ENCODE measurements around the gene NEK6.
A peak's percentile ranks its signal among the peaks of the same experiment; 100 is the strongest.

NEK6 gene

DNA sequence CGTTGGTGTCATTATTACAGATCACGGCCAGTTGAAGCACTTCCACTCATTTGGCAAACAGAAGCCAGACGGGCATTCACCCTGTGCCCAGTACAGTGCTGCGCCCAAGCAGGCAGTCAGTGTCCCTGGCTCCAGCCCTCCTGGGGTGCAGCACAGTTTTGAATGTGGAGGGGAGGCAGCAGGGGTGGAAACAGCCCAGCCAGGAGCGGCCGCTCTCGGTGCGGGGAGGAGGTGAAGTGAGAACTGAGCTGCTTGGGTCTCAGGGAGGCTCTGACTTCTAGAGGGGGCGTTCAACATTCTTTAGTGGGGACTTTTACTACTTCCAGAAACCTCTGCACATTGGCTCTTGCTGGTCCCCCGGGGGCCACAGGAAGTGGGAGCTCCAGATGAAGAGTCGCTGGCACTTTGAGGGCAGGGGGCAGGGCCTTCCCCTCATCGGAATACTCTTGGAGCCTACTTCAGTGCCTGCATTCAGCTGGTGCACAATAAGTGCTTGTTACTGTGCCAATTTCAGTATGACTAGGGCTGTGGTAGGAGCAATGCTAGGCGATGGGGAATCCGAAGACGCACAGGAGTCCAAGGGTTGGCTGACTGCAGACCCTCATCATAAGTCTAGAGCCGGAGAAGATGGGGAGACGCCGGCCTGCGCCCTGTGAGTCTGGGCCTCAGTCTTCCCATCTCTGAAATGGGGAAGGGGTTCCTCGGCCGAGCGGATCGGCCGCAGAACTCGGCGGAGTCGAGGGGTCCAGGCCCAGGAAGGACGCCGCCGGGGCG lies 492 bp upstream of the NEK6 start:
- Histone ChIP-seq H3K79me2 (ENCODE audit: insufficient read depth, low read depth) (peaks cover 28% of the 10 kb centered on the region), H3K4me3 (IDR thresholded peaks at IDR 0.05; ENCODE audit: insufficient read depth, low read depth, low read length) (no peak overlapping the region), H3K4me2 (0 out of 2 replicates have a peak overlapping the region, but pooled peaks have one; percentile 25), H4K20me1 (ENCODE audit: insufficient read depth) (no peaks in the 10 kb centered on the region), H3K9ac (no peak overlapping the region), H3K27me3 (ENCODE audit: insufficient read depth, low read depth) (no peaks in the 10 kb centered on the region), H3K36me3 (ENCODE audit: insufficient read depth) (no peaks in the 10 kb centered on the region), H3K27ac (no peak overlapping the region), H3K4me1 (ENCODE audit: low read depth, poor library complexity, severe bottlenecking) (peaks cover 16% of the 10 kb centered on the region), H2AFZ (ENCODE audit: low read depth) (peak overlapping the region; percentile 52)
- TF ChIP-seq, protein P1, sequence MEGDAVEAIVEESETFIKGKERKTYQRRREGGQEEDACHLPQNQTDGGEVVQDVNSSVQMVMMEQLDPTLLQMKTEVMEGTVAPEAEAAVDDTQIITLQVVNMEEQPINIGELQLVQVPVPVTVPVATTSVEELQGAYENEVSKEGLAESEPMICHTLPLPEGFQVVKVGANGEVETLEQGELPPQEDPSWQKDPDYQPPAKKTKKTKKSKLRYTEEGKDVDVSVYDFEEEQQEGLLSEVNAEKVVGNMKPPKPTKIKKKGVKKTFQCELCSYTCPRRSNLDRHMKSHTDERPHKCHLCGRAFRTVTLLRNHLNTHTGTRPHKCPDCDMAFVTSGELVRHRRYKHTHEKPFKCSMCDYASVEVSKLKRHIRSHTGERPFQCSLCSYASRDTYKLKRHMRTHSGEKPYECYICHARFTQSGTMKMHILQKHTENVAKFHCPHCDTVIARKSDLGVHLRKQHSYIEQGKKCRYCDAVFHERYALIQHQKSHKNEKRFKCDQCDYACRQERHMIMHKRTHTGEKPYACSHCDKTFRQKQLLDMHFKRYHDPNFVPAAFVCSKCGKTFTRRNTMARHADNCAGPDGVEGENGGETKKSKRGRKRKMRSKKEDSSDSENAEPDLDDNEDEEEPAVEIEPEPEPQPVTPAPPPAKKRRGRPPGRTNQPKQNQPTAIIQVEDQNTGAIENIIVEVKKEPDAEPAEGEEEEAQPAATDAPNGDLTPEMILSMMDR (conservative IDR thresholded peaks at IDR 0.05; ENCODE audit: low read depth, low read length) = no peak

DNA sequence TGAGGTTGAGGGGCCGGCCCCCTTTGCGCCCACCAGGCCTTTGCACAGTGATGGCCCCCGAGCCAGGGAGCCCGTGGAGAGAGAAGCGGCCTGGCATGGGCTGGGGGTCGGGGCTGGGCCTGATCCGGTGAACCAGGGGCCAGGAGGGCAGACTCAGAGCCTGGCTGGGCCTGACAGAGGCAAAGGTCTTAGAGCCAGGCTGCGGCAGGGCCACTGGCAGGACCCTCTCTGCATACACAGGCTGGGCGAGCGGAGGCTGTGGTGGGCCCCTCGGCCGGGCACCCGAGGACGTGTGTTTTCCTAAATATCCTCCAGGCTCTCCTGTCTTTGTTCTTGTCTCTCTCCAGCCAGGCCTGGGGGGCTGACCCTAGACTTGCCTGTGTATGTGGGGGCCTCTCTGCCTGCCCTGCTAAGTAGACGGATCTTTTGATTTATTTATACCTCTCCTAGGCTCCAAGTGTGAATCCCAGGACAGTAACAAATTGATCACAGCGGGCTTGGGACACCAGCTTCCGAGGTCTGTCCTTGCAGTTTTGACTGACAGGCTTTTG lies 933 bp downstream of the NEK6 start:
- Histone ChIP-seq H3K36me3 (ENCODE audit: insufficient read depth) (no peaks in the 10 kb centered on the region), H3K4me1 (ENCODE audit: low read depth, poor library complexity, severe bottlenecking) (peaks cover 16% of the 10 kb centered on the region), H3K27me3 (ENCODE audit: insufficient read depth, low read depth) (no peaks in the 10 kb centered on the region), H3K27ac (no peak overlapping the region), H3K4me2 (peak overlapping the region; percentile 68), H3K4me3 (IDR thresholded peaks at IDR 0.05; ENCODE audit: insufficient read depth, low read depth, low read length) (no peak overlapping the region), H3K9ac (peak overlapping the region; percentile 80; the same call in 1 of the 2 replicates), H4K20me1 (ENCODE audit: insufficient read depth) (no peaks in the 10 kb centered on the region), H2AFZ (ENCODE audit: low read depth) (peak overlapping the region; percentile 66; the same call in 1 of the 2 replicates), H3K79me2 (ENCODE audit: insufficient read depth, low read depth) (peaks cover 28% of the 10 kb centered on the region)
- TF ChIP-seq, protein P1 (conservative IDR thresholded peaks at IDR 0.05; ENCODE audit: low read depth, low read length) = no peak

DNA sequence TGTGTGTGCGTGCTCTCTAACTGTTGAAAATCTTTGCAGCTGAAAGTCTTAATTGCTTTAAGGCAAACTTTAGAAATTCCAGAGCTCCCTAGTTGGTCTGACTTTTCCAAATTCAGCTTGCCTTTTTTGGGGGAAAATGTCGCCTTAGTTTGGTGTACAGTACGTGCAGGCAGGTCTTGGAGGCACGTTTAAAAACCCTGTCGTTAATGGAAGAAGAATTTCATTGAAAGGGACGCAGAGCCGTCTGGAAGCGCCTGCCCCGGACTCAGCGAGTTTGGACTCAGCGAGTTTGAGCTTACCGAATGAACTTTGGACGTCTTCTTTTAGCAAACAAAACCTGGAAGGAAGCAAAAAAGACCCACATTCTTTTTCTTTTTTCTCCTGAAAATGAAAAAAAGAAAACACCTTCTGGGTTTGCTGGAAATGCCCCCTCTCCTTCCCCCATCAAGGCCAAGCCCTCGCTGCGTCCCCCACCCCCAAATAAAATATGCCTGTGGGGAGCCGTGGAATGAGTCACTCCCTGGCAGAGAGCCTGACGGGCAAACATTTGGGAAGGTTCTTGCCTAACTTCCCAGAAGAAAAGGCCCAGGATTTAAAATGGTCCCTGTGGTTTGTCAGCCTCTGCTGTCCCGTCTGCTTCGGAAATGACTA lies 1.5 kb downstream of the NEK6 start:
- Histone ChIP-seq H3K79me2 (ENCODE audit: insufficient read depth, low read depth) (peaks cover 28% of the 10 kb centered on the region), H3K36me3 (ENCODE audit: insufficient read depth) (no peaks in the 10 kb centered on the region), H3K4me2 (peak overlapping the region; percentile 68), H3K4me3 (IDR thresholded peaks at IDR 0.05; ENCODE audit: insufficient read depth, low read depth, low read length) (no peak overlapping the region), H3K9ac (peak overlapping the region; percentile 80; the same call in 1 of the 2 replicates), H3K27me3 (ENCODE audit: insufficient read depth, low read depth) (no peaks in the 10 kb centered on the region), H2AFZ (ENCODE audit: low read depth) (no peak overlapping the region), H4K20me1 (ENCODE audit: insufficient read depth) (no peaks in the 10 kb centered on the region), H3K4me1 (ENCODE audit: low read depth, poor library complexity, severe bottlenecking) (peaks cover 10% of the 10 kb centered on the region), H3K27ac (no peak overlapping the region)
- TF ChIP-seq, protein P1 (conservative IDR thresholded peaks at IDR 0.05; ENCODE audit: low read depth, low read length) = no peak

DNA sequence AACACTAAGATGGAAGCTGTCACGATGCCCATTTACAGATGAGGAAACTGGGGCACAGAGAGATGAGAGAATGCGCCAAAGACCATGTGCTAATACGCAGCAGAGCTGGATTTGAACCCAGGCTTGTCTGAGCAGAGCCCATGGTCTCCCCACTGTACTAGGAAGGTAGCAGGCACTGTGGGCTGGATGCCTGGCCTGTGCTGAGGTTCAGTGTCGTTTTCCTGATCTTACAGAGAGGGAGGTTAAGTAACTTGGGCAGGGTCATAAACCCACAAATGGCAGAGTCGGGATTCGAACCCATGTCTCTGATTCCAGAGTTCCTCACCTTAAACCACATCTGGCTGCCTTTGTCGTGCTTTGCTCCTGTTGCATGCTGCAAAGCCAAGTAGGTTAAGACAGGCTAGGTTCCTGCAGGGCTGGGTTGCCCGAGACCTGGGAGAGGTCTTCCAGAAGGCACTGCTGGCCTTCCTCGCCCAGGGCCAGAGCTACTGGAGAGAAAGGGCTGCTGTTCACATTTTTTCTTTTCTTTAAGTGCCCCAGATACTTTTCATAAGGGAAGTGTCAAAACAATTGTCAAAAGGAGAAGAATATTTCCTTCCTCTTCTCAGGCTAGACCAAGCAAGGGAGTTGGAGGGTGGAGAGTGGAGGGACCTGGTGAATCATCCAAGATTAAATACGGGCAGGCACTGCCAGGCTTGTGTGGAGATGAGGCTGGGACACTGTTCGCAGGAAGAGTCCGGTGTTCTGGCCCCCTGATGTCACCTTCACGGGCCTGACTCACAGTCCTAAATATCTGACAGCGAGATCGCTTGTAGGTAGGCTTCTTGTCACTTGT lies 3.2 kb downstream of the NEK6 start:
- Histone ChIP-seq H3K4me3 (IDR thresholded peaks at IDR 0.05; ENCODE audit: insufficient read depth, low read depth, low read length) (no peak overlapping the region), H3K9ac (no peak overlapping the region)

More for the DNA sequence above, 3.2 kb downstream of the NEK6 start:
- no peak overlapping the region for H3K27ac ChIP-seq
- H3K4me1 ChIP-seq (ENCODE audit: low read depth, poor library complexity, severe bottlenecking) = peaks cover 7% of the 10 kb centered on the region
- no peaks in the 10 kb centered on the region for H3K36me3 ChIP-seq (ENCODE audit: insufficient read depth)
- no peak overlapping the region for H3K4me2 ChIP-seq
- no peak overlapping the region for H2AFZ ChIP-seq (ENCODE audit: low read depth)
- H3K27me3 ChIP-seq (ENCODE audit: insufficient read depth, low read depth) = no peaks in the 10 kb centered on the region
- TF ChIP-seq, protein P1 (conservative IDR thresholded peaks at IDR 0.05; ENCODE audit: low read depth, low read length) = no peak
- no peaks in the 10 kb centered on the region for H4K20me1 ChIP-seq (ENCODE audit: insufficient read depth)
- peaks cover 28% of the 10 kb centered on the region for H3K79me2 ChIP-seq (ENCODE audit: insufficient read depth, low read depth)

Measured in KMS-11 (cell line).